ENCODE measurements around the gene AATK. TPM values are rescaled to one million over a fixed set of nuclear protein-coding genes. Genes with fewer than 3 reads are reported as not detected.

Gene AATK
- total and polyA plus RNA-seq, 12 donors: 1.5 to 8.5 (median 6.2) TPM

GRCh38 chr17:81113158-81113724 lies 52.8 kb downstream of the AATK start:
- ATAC-seq (no peak), DNase-seq (no peak)
- peaks cover 0 to 49% (median 0%) of the 10 kb centered on the region in 9 donors for H3K36me3 ChIP-seq

GRCh38 chr17:81112450-81112849 lies 53.6 kb downstream of the AATK start:
- ATAC-seq: no peak
- intact Hi-C loops (cut with DNase I): no loop called here
- WGBS, 2 donors: 89 to 94% methylated on average over 23 of the region's 23 CpGs

More at GRCh38 chr17:81113158-81113724, 52.8 kb downstream of the AATK start:
- Histone ChIP-seq H3K27me3 (peaks cover 0 to 3% (median 0%) of the 10 kb centered on the region in 7 donors), H3K9me3 (no peaks in the 10 kb centered on the region), H3K4me3 (no peak overlapping the region), H3K27ac (no peak overlapping the region), H3K4me1 (peaks cover 0 to 11% (median 0%) of the 10 kb centered on the region in 9 donors)
- 88% methylated on average over 21 of the region's 21 CpGs for WGBS, 2 donors
- intact Hi-C loops (cut with DNase I): no loop called here
- no peak for TF ChIP-seq CTCF (IDR thresholded peaks at IDR 0.05)

GRCh38 chr17:81111066-81111465 lies 55.0 kb downstream of the AATK start:
- 83 to 86% methylated on average over 10 of the region's 10 CpGs for WGBS, 2 donors
- Histone ChIP-seq H3K36me3 (peaks cover 0 to 53% (median 0%) of the 10 kb centered on the region in 9 donors), H3K4me3 (no peak overlapping the region), H3K27me3 (no peaks in the 10 kb centered on the region), H3K4me1 (peaks cover 0 to 9% (median 0%) of the 10 kb centered on the region in 9 donors), H3K27ac (no peak overlapping the region), H3K9me3 (no peaks in the 10 kb centered on the region)
- no peak for DNase-seq
- no peak for TF ChIP-seq CTCF (IDR thresholded peaks at IDR 0.05)
- intact Hi-C loops (cut with DNase I): no loop called here
- no peak for ATAC-seq

More at GRCh38 chr17:81112450-81112849, 53.6 kb downstream of the AATK start:
- Histone ChIP-seq H3K4me1 (peaks cover 0 to 11% (median 0%) of the 10 kb centered on the region in 9 donors), H3K36me3 (peaks cover 0 to 49% (median 0%) of the 10 kb centered on the region in 9 donors), H3K4me3 (no peak overlapping the region), H3K27ac (no peak overlapping the region), H3K9me3 (no peaks in the 10 kb centered on the region), H3K27me3 (no peaks in the 10 kb centered on the region)
- no peak for TF ChIP-seq CTCF (IDR thresholded peaks at IDR 0.05)
- DNase-seq: no peak

- Histone ChIP-seq H3K27me3 (no peaks in the 10 kb centered on the region), H3K27ac (no peak overlapping the region), H3K4me1 (peaks cover 0 to 5% (median 0%) of the 10 kb centered on the region in 9 donors), H3K36me3 (peaks cover 0 to 56% (median 0%) of the 10 kb centered on the region in 9 donors), H3K9me3 (no peaks in the 10 kb centered on the region), H3K4me3 (no peak overlapping the region)
- no peak for ATAC-seq
- DNase-seq: no peak
- WGBS, 2 donors: 87 to 89% methylated on average over 30 of the region's 30 CpGs
- TF ChIP-seq CTCF (IDR thresholded peaks at IDR 0.05): no peak
- intact Hi-C loops (cut with DNase I): no loop called here
These were observed 55.5 kb downstream of the AATK start for GRCh38 chr17:81110488-81111040.
